GM12891 (cell line): Measurements from ENCODE around the gene ANXA3.

Experiments
- DNase-seq: peaks from one replicate; pipeline ENCODE4 v3.0.0; 2011; ENCODE audit warnings: low spot score; ENCODE audit not compliant: insufficient read length
- FAIRE-seq: peaks from 2 replicates; lab custom pipeline; 2011; peaks lifted over from hg19 to GRCh38; lab: Jason Lieb, UNC
- PAX5 ChIP-seq: IDR thresholded peaks from 2 replicates; pipeline ENCODE4 v1.6.1; 2011; ENCODE audit warnings: low read length, moderate library complexity, mild to moderate bottlenecking; ENCODE audit not compliant: insufficient read depth, severe bottlenecking
- POLR2A ChIP-seq: IDR thresholded peaks from 2 replicates; pipeline ENCODE4 v1.6.1; 2011; ENCODE audit warnings: low read depth, low read length, control low read depth
- POLR2AphosphoS5 ChIP-seq: IDR thresholded peaks from 2 replicates; pipeline ENCODE4 v1.6.1; 2011; ENCODE audit warnings: low read depth, low read length, control low read depth
- POU2F2 ChIP-seq: IDR thresholded peaks from 2 replicates; pipeline ENCODE4 v1.6.1; 2011; ENCODE audit warnings: low read depth, mild to moderate bottlenecking, control low read depth, low read length, moderate library complexity
- SPI1 ChIP-seq: IDR thresholded peaks from 2 replicates; pipeline ENCODE4 v1.6.1; 2011; ENCODE audit warnings: low read depth, low read length, control low read depth
- TAF1 ChIP-seq: IDR thresholded peaks from 2 replicates; pipeline ENCODE4 v1.6.1; 2011; ENCODE audit warnings: low read depth, low read length, control low read depth

ANXA3 gene

DNA sequence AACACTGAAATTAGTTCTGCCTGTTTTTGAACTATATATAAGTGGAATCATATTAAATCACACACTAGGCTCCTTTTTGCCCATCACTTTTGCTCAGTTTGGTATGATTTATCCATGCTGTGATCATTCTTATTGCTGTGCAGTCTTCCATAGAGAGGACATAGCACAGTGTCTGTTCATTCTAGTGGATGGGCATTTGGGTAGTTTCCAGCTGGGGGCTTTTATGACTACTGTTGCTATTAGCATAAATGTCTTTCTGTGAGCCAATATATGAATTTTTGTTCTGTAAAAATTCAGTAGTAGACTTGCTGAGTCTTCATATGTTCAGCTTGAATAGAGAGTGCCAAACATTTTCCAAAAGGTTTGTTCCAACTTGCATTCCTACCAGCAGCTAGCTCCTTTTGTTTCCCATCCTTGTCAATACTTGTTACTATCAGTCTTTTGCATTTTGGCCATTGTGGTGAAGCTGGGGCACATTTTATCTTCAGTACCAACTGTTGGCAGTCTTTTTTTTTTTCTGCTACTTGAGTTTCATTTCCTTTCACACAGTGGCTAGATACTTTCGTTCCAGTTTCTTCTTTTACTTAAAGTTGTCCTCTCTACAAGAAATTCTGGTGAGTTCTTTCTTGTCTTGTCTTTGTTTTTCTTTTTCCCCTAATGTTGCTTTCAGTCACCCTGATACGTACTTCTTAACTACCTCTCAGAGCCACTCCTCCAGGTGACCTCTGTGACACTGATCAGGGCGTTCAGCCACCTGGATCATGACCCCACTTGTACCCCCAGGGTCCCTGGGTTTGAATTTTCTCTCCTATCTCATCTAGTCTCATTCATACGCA lies 87.0 kb downstream of the ANXA3 start:
- DNase-seq (no peak), FAIRE-seq (peak; percentile 52)
- TF ChIP-seq POLR2A (no peak), SPI1 (peak; percentile 86)

- FAIRE-seq = peak; percentile 35
- no peak for DNase-seq
- TF ChIP-seq POLR2AphosphoS5 (no peak), POU2F2 (no peak), PAX5 (no peak), TAF1 (no peak), POLR2A (no peak), SPI1 (no peak)
Observed at GRCh38 chr4:78640714-78641113, 89.1 kb downstream of the ANXA3 start.

- no peak for TF ChIP-seq POU2F2
- no peak for TF ChIP-seq POLR2A
- no peak for TF ChIP-seq POLR2AphosphoS5
- TF ChIP-seq SPI1 = peak; percentile 27; the same call in 1 of the 2 replicates
- FAIRE-seq (peak; percentile 79), DNase-seq (no peak)
Observed at GRCh38 chr4:78642934-78643333, 91.4 kb downstream of the ANXA3 start.

- no peak for FAIRE-seq
- DNase-seq = no peak
- TF ChIP-seq SPI1 = no peak
- no peak for TF ChIP-seq TAF1
- TF ChIP-seq POLR2AphosphoS5 = no peak
- TF ChIP-seq POLR2A = no peak
- no peak for TF ChIP-seq PAX5
- no peak for TF ChIP-seq POU2F2
Observed at GRCh38 chr4:78644063-78644691, 92.6 kb downstream of the ANXA3 start.

GRCh38 chr4:78644744-78645330 lies 93.3 kb downstream of the ANXA3 start:
- FAIRE-seq = peak; percentile 93
- DNase-seq = no peak
- TF ChIP-seq SPI1 = peak; percentile 45; the same call in 1 of the 2 replicates
- TF ChIP-seq POLR2AphosphoS5 = no peak

GRCh38 chr4:78645853-78646757 lies 94.5 kb downstream of the ANXA3 start:
- FAIRE-seq (peak; percentile 63), DNase-seq (no peak)
- TF ChIP-seq SPI1 (0 out of 2 replicates have a peak, but pooled peaks have one; percentile 3), POLR2AphosphoS5 (no peak)

DNA sequence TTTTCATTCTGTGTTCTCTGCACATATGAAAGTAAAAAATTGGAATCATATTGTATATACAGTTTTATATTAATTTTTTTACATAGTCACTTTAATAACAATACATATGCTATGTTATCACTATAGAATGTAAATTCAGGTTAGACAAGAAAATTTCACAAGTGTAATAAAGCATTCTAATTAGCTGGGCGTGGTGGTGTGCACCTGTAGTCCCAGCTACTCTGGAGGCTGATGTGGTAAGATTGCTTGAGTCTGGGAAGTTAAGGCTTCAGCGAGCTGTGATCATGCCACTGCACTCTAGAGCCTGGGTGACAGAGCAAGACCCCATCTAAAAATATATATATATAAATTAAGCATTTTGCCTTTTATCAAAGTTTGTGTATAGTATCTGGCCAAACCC lies 95.7 kb downstream of the ANXA3 start:
- no peak for DNase-seq
- FAIRE-seq = no peak
- TF ChIP-seq POLR2A (no peak), POLR2AphosphoS5 (no peak), PAX5 (no peak), SPI1 (no peak), TAF1 (no peak), POU2F2 (no peak)

- TF ChIP-seq SPI1 (no peak), PAX5 (no peak), POU2F2 (no peak), POLR2A (no peak), TAF1 (no peak), POLR2AphosphoS5 (no peak)
- FAIRE-seq (peak; percentile 68), DNase-seq (no peak)
Observed at GRCh38 chr4:78648640-78649363, 97.2 kb downstream of the ANXA3 start.
